ENCODE measurements around the gene ZDHHC7. TPM values are rescaled to one million over a fixed set of nuclear protein-coding genes. Genes with fewer than 3 reads are reported as not detected.

Gene ZDHHC7
- total RNA-seq, 2 experiments from 2014 or later: 39.8 to 44.6 TPM

DNA sequence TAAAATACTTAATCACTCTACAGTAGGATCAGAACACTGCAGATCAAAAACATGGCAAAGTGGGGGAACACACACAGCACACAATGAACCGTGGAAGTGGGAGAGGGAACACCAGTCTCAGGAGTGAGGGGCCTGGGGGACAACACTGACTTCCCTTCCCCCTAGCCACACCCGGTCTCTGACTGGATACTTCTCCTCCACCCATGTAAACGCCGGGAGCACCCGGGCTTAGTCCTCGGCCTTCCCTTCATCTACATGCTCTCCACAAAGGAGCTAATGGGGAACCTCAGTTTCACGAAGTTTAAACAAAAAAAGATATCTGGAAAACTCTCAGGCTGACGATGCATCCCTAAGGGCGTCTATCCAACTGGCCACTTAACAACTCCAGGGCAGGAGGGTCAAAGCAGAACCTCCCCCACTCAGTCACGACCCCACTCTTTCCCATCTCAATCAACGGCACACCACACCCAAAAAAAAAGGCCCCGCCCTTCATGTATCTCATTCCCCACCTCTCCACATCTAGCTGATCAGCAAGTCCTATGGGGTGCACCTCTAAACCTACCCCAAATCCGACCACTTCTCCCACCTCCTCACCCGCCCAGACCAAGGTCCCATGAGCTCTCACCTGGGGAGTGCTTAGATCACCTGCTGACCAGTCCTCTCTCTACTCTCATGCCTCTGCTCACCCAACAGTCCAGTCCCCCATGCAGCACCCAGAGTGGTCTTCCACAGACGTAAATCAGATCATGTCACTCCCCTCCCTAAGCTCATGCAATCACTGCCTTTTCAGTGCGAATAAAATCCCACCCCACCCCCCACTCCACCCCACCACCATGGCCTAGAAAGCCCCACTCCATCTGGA, 7.4 kb downstream of the ZDHHC7 start:
- Mint-ChIP-seq H3K36me3 (ENCODE audit: low read depth) (peaks cover 56% of the 10 kb centered on the region), H3K9me3 (no peaks in the 10 kb centered on the region), H3K4me1 (ENCODE audit: low read depth) (peaks cover 77% of the 10 kb centered on the region), H3K4me3 (no peak overlapping the region), H3K27ac (no peak overlapping the region), H3K27me3 (no peaks in the 10 kb centered on the region)
- no peaks in the 10 kb centered on the region for H3K9me3 ChIP-seq (ENCODE audit: control insufficient read depth in 1 of 2, insufficient read depth in 1 of 2, low read length in 2 of 2)
- intact Hi-C loops (cut with DNase I, micrococcal nuclease): no loop called here
- ATAC-seq (ENCODE audit: poor library complexity): no peak
- no peaks in the 10 kb centered on the region for H3K27me3 ChIP-seq (ENCODE audit: control insufficient read depth in 1 of 2, insufficient read depth in 2 of 2, low read length in 2 of 2)
- TF ChIP-seq, protein P1, sequence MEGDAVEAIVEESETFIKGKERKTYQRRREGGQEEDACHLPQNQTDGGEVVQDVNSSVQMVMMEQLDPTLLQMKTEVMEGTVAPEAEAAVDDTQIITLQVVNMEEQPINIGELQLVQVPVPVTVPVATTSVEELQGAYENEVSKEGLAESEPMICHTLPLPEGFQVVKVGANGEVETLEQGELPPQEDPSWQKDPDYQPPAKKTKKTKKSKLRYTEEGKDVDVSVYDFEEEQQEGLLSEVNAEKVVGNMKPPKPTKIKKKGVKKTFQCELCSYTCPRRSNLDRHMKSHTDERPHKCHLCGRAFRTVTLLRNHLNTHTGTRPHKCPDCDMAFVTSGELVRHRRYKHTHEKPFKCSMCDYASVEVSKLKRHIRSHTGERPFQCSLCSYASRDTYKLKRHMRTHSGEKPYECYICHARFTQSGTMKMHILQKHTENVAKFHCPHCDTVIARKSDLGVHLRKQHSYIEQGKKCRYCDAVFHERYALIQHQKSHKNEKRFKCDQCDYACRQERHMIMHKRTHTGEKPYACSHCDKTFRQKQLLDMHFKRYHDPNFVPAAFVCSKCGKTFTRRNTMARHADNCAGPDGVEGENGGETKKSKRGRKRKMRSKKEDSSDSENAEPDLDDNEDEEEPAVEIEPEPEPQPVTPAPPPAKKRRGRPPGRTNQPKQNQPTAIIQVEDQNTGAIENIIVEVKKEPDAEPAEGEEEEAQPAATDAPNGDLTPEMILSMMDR (IDR thresholded peaks at IDR 0.05): no peak
- peaks cover 48% of the 10 kb centered on the region for H3K4me1 ChIP-seq (ENCODE audit: insufficient read depth, low read length)
- CTCF ChIA-PET: no interaction called here
- POLR2A ChIA-PET: no interaction called here
- H3K4me3 ChIP-seq (ENCODE audit: low read length): no peak overlapping the region
- H3K27ac ChIP-seq (ENCODE audit: low read depth in 1 of 2, low read length in 2 of 2): no peak overlapping the region
- peaks cover 29% of the 10 kb centered on the region for H3K36me3 ChIP-seq (ENCODE audit: insufficient read depth, low read length)
- DNase-seq: no peak

DNA sequence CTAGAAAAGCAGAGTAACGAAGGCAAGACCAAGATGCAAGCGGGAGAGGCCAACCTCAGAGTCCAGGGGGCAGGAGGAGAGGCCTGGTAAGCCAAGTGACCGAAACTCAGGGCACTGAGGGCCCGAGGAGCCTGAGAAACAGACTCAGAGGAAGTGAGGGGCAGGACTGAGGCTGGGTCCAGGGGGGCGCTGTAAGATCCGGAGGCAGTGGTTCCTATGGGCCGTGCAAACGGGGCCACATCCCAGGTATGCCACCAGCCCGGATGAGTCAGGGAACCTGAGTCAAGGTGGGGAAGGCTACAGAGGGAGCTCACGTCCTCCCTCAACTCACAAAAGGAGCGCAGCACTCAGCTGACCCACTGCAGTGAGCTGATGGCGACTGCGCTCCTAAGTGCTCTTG, 8.3 kb downstream of the ZDHHC7 start:
- ChIA-PET POLR2A (no interaction called here), CTCF (no interaction called here)
- H3K36me3 ChIP-seq (ENCODE audit: insufficient read depth, low read length): peaks cover 29% of the 10 kb centered on the region
- Mint-ChIP-seq H3K27me3 (no peaks in the 10 kb centered on the region), H3K4me1 (ENCODE audit: low read depth) (peaks cover 74% of the 10 kb centered on the region), H3K27ac (no peak overlapping the region), H3K4me3 (no peak overlapping the region), H3K9me3 (no peaks in the 10 kb centered on the region), H3K36me3 (ENCODE audit: low read depth) (peaks cover 57% of the 10 kb centered on the region)
- TF ChIP-seq, protein P1 (IDR thresholded peaks at IDR 0.05): no peak
- H3K4me1 ChIP-seq (ENCODE audit: insufficient read depth, low read length): peaks cover 47% of the 10 kb centered on the region
- no peaks in the 10 kb centered on the region for H3K9me3 ChIP-seq (ENCODE audit: control insufficient read depth in 1 of 2, insufficient read depth in 1 of 2, low read length in 2 of 2)
- intact Hi-C loops (cut with DNase I, micrococcal nuclease): no loop called here
- ATAC-seq (ENCODE audit: poor library complexity) (no peak), DNase-seq (no peak)
- no peak overlapping the region for H3K27ac ChIP-seq (ENCODE audit: low read depth in 1 of 2, low read length in 2 of 2)
- no peak overlapping the region for H3K4me3 ChIP-seq (ENCODE audit: low read length)
- H3K27me3 ChIP-seq (ENCODE audit: control insufficient read depth in 1 of 2, insufficient read depth in 2 of 2, low read length in 2 of 2): no peaks in the 10 kb centered on the region

DNA sequence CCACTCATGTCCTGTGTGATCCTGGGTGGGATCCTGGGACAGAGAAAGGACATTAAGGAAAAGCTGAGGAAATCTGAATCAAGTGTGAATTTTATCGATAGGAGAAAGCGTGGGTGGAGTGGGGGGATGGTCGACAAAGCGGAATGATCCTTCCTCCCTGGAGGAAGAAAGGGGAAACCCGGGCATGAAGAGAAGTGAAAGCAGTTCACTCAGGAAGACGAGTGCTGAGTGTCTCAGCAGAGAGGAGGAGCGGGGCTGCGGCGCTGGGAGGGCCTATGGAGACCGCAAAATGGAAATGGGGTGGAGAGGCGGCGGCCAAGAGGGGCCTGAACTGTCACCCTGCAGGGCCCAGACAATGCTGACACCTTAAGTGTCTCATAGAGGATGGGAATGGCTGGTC, 8.7 kb downstream of the ZDHHC7 start:
- ATAC-seq (ENCODE audit: poor library complexity): peak; percentile 24
- H3K4me1 Mint-ChIP-seq (ENCODE audit: low read depth): peaks cover 69% of the 10 kb centered on the region
- DNase-seq: peak in 2 of 14 experiments; percentile 46 to 52
- ChIA-PET POLR2A (no interaction called here), CTCF (no interaction called here)
- Histone ChIP-seq H3K4me1 (ENCODE audit: insufficient read depth, low read length) (peaks cover 43% of the 10 kb centered on the region), H3K27me3 (ENCODE audit: control insufficient read depth in 1 of 2, insufficient read depth in 2 of 2, low read length in 2 of 2) (no peaks in the 10 kb centered on the region), H3K27ac (ENCODE audit: low read depth in 1 of 2, low read length in 2 of 2) (no peak overlapping the region), H3K4me3 (ENCODE audit: low read length) (no peak overlapping the region), H3K36me3 (ENCODE audit: insufficient read depth, low read length) (peaks cover 24% of the 10 kb centered on the region), H3K9me3 (ENCODE audit: control insufficient read depth in 1 of 2, insufficient read depth in 1 of 2, low read length in 2 of 2) (no peaks in the 10 kb centered on the region)
- H3K9me3 Mint-ChIP-seq: no peaks in the 10 kb centered on the region
- no peak overlapping the region for H3K4me3 Mint-ChIP-seq
- H3K27me3 Mint-ChIP-seq: no peaks in the 10 kb centered on the region
- TF ChIP-seq, protein P1 (IDR thresholded peaks at IDR 0.05): no peak
- intact Hi-C loops (cut with DNase I, micrococcal nuclease): no loop called here
- H3K27ac Mint-ChIP-seq: peak overlapping the region; percentile 55
- peaks cover 54% of the 10 kb centered on the region for H3K36me3 Mint-ChIP-seq (ENCODE audit: low read depth)

Measured in CD4-positive, alpha-beta T cell (primary cell).